SK-N-SH (cell line): Measurements from ENCODE around the gene KCTD15. TPM values are rescaled to one million over a fixed set of nuclear protein-coding genes. Genes with fewer than 3 reads are reported as not detected.
A peak's percentile ranks its signal among the peaks of the same experiment; 100 is the strongest.

Source experiments
- CTCF ChIA-PET: fragments of 300-600, 350-600 bp; formaldehyde crosslinking; extraction: SDS; loops from one replicate; lab custom pipeline; 2021; lab: Yijun Ruan, JAX
- POLR2A ChIA-PET: fragments of 350-600 bp; sonication (Branson Sonifier 250); formaldehyde crosslinking; extraction: SDS; loops from one replicate; lab custom pipeline; 2020; ENCODE audit warnings: antibody characterized with exemption, inconsistent platforms; lab: Yijun Ruan, JAX
- DNase-seq: peaks from one replicate; pipeline ENCODE4 v3.0.0; 2012
- H2AFZ ChIP-seq: fragments of 200-600 bp; sonication (generic); 2 replicates; pipeline ENCODE4 v1.8.1; 2016; ENCODE audit warnings: antibody characterized with exemption, mild to moderate bottlenecking, low read depth
- H3F3A ChIP-seq: fragments of 200-600 bp; sonication (generic); replicated peaks from 2 replicates; pipeline ENCODE3; 2016; ENCODE audit warnings: antibody characterized with exemption, mild to moderate bottlenecking; ENCODE audit not compliant: insufficient read depth
- H3K27ac ChIP-seq, 2 experiments: fragments of 200-500 bp in 1 of 2; fragments of 200-600 bp in 1 of 2; sonication (Bioruptor generic) in 1 of 2; sonication (generic), shearing (Covaris generic) in 1 of 2; 2 replicates each; pipeline versions ENCODE4 v1.5.1 to v1.6.1; 2014 to 2016; ENCODE audit warnings: low read depth in 2 of 2, inconsistent platforms in 1 of 2, low read length in 1 of 2, mild to moderate bottlenecking in 1 of 2, mixed read lengths in 1 of 2
- H3K27me3 ChIP-seq: fragments of 200-600 bp; sonication (generic), shearing (Covaris generic); 2 replicates; pipeline ENCODE4 v1.6.1; 2016; ENCODE audit warnings: mixed run types; ENCODE audit not compliant: insufficient read depth
- H3K36me3 ChIP-seq, 2 experiments: fragments of 200-500 bp in 1 of 2; fragments of 200-600 bp in 1 of 2; sonication (Bioruptor generic) in 1 of 2; sonication (generic) in 1 of 2; replicated peaks in 1 of 2; 2 replicates each; pipeline versions ENCODE3 to v1.5.1; 2014 to 2016; ENCODE audit warnings: low read length in 1 of 2, mild to moderate bottlenecking in 1 of 2; ENCODE audit not compliant: insufficient read depth in 2 of 2, control insufficient read depth in 1 of 2
- H3K4me1 ChIP-seq, 2 experiments: fragments of 200-500 bp in 1 of 2; fragments of 200-600 bp in 1 of 2; sonication (Bioruptor generic) in 1 of 2; sonication (generic), shearing (Covaris generic) in 1 of 2; 2 replicates each; pipeline versions ENCODE4 v1.5.1 to v1.6.1; 2014 to 2016; ENCODE audit warnings: low read depth in 1 of 2, low read length in 1 of 2, mixed run types in 1 of 2; ENCODE audit not compliant: insufficient read depth in 2 of 2, control insufficient read depth in 1 of 2
- H3K4me2 ChIP-seq: fragments of 200-600 bp; sonication (generic), shearing (Covaris generic); 2 replicates; pipeline ENCODE4 v1.6.1; 2017; ENCODE audit warnings: mixed run types
- H3K4me3 ChIP-seq, 2 experiments: fragments of 200-500 bp in 1 of 2; fragments of 200-600 bp in 1 of 2; sonication (Bioruptor generic) in 1 of 2; sonication (generic), shearing (Covaris generic) in 1 of 2; 2 replicates each; pipeline versions ENCODE4 v1.5.1 to v1.8.1; 2014 to 2016; ENCODE audit warnings: low read depth in 2 of 2, inconsistent platforms in 1 of 2, low read length in 1 of 2, mild to moderate bottlenecking in 1 of 2, mixed read lengths in 1 of 2, moderate library complexity in 1 of 2
- H3K79me2 ChIP-seq: fragments of 200-600 bp; sonication (generic); 2 replicates; pipeline ENCODE4 v1.8.1; 2017; ENCODE audit warnings: mild to moderate bottlenecking; ENCODE audit not compliant: insufficient read depth
- H3K9ac ChIP-seq: fragments of 200-600 bp; sonication (generic); 2 replicates; pipeline ENCODE4 v1.6.1; 2017; ENCODE audit warnings: mixed run types
- H3K9me2 ChIP-seq: fragments of 200-600 bp; sonication (generic); 2 replicates; pipeline ENCODE4 v1.6.1; 2017; ENCODE audit warnings: mixed run types
- H3K9me3 ChIP-seq: fragments of 200-600 bp; sonication (generic); 2 replicates; pipeline ENCODE4 v1.6.1; 2017; ENCODE audit warnings: mixed run types, mild to moderate bottlenecking, moderate library complexity
- H4K20me1 ChIP-seq: fragments of 200-600 bp; sonication (generic); 2 replicates; pipeline ENCODE4 v1.6.1; 2017; ENCODE audit warnings: mild to moderate bottlenecking, mixed run types; ENCODE audit not compliant: insufficient read depth
- CHD2 ChIP-seq: fragments of 150-350 bp; IDR thresholded peaks from 2 replicates; pipeline ENCODE4 v1.6.1; 2018; ENCODE audit warnings: low read length; ENCODE audit not compliant: partially characterized antibody
- ELF1 ChIP-seq: IDR thresholded peaks from 2 replicates; pipeline ENCODE4 v1.4.0; 2012
- EZH2phosphoT487 ChIP-seq: fragments of 200-600 bp; sonication (generic); IDR thresholded peaks from 2 replicates; pipeline ENCODE4 v1.6.1; 2017; ENCODE audit warnings: low read depth, mixed run types, mild to moderate bottlenecking, antibody characterized with exemption, moderate library complexity, borderline replicate concordance
- FOSL2 ChIP-seq: IDR thresholded peaks from 2 replicates; pipeline ENCODE4 v1.4.0; 2012; ENCODE audit warnings: low read depth, mild to moderate bottlenecking, moderate library complexity, borderline replicate concordance
- FOXJ3 ChIP-seq: sonication (generic); formaldehyde crosslinking; IDR thresholded peaks from 2 replicates; pipeline ENCODE4 v1.5.1; 2020; ENCODE audit warnings: mild to moderate bottlenecking, missing genetic modification reagents
- FOXM1 ChIP-seq: IDR thresholded peaks from 2 replicates; pipeline ENCODE4 v1.4.0; 2012; ENCODE audit warnings: low read depth, mild to moderate bottlenecking
- GABPA ChIP-seq: IDR thresholded peaks from 2 replicates; pipeline ENCODE4 v1.4.0; 2012; ENCODE audit warnings: low read depth, mild to moderate bottlenecking
- GATA2 ChIP-seq: sonication (generic); formaldehyde crosslinking; IDR thresholded peaks from 2 replicates; pipeline ENCODE4 v1.5.0; 2020; ENCODE audit warnings: mild to moderate bottlenecking, missing genetic modification reagents
- JUND ChIP-seq: IDR thresholded peaks from 2 replicates; pipeline ENCODE4 v1.4.0; 2012
- MEF2A ChIP-seq: IDR thresholded peaks from 2 replicates; pipeline ENCODE4 v1.4.0; 2012; ENCODE audit warnings: low read depth, borderline replicate concordance
- NFIC ChIP-seq: IDR thresholded peaks from 2 replicates; pipeline ENCODE4 v1.4.0; 2012; ENCODE audit warnings: borderline replicate concordance
- POLR2AphosphoS5 ChIP-seq: IDR thresholded peaks from 2 replicates; pipeline ENCODE4 v1.6.1; 2012; ENCODE audit warnings: low read depth, low read length
- RAD21 ChIP-seq: IDR thresholded peaks from 2 replicates; pipeline ENCODE4 v1.6.1; 2012; ENCODE audit warnings: mild to moderate bottlenecking, low read length
- RCOR1 ChIP-seq: fragments of 150-350 bp; IDR thresholded peaks from 2 replicates; pipeline ENCODE4 v1.6.1; 2017; ENCODE audit warnings: antibody characterized with exemption, low read length
- SIN3A ChIP-seq: IDR thresholded peaks from 2 replicates; pipeline ENCODE4 v1.6.1; 2012; ENCODE audit warnings: low read depth, mild to moderate bottlenecking, low read length, moderate library complexity, borderline replicate concordance
- SMC3 ChIP-seq: IDR thresholded peaks from 2 replicates; pipeline ENCODE4 v1.6.1; 2012; ENCODE audit warnings: low read depth, low read length, improper control_type of control experiment
- TCF12 ChIP-seq: IDR thresholded peaks from 2 replicates; pipeline ENCODE4 v1.4.0; 2012
- USF2 ChIP-seq: fragments of 150-350 bp; IDR thresholded peaks from 2 replicates; pipeline ENCODE4 v1.6.1; 2017; ENCODE audit warnings: antibody characterized with exemption, low read length, low read depth, borderline replicate concordance
- YY1 ChIP-seq: IDR thresholded peaks from 2 replicates; pipeline ENCODE4 v1.4.0; 2012; ENCODE audit warnings: low read depth, mild to moderate bottlenecking
- ZBTB33 ChIP-seq: IDR thresholded peaks from 2 replicates; pipeline ENCODE4 v1.4.0; 2012; ENCODE audit warnings: low read depth, borderline replicate concordance
- WGBS: methylation state at CpG from one replicate; pipeline ENCODE4 v1.1.6; 2017; ENCODE audit warnings: low lambda C conversion rate; 5-methylcytosine and 5-hydroxymethylcytosine counted together
- polyA plus RNA-seq, 3 experiments: library from polyadenylated mRNA; depleted of rRNA; stranded (reverse); fragments of >200 nt; gene quantifications; 2 replicates each; pipeline ENCODE4 v1.2.3, GENCODE V29; 2012
- TF ChIP-seq, protein P1 (sequence below): fragments of 200-600 bp; sonication (generic); IDR thresholded peaks from 2 replicates; pipeline ENCODE4 v1.6.1; 2017; ENCODE audit warnings: antibody characterized with exemption, mild to moderate bottlenecking, moderate library complexity
- TF ChIP-seq, protein P2 (sequence below): IDR thresholded peaks from 2 replicates; pipeline ENCODE4 v1.4.0; 2012; ENCODE audit warnings: low read depth, borderline replicate concordance

Gene KCTD15
- polyA plus RNA-seq, 1 of the 3 experiments (the other 2 are of a cell fraction), result 15.5 TPM

- Histone ChIP-seq H3K9me2 (no peaks in the 10 kb centered on the region), H3K27ac (no peak overlapping the region), H3K4me2 (no peak overlapping the region), H3K9me3 (no peaks in the 10 kb centered on the region), H3K4me1 (peaks cover 0 to 32% of the 10 kb centered on the region in 2 experiments; a peak in 1 of 4 replicates), H4K20me1 (no peaks in the 10 kb centered on the region), H3K36me3 (no peaks in the 10 kb centered on the region), H3K27me3 (no peaks in the 10 kb centered on the region), H3K4me3 (no peak overlapping the region; a peak in 1 of 4 replicates), H3K9ac (no peak overlapping the region), H3F3A (no peaks in the 10 kb centered on the region), H2AFZ (no peak overlapping the region), H3K79me2 (no peaks in the 10 kb centered on the region)
- WGBS, result 26% methylated on average over 13 of the region's 19 CpGs
- TF ChIP-seq SIN3A (no peak), MEF2A (no peak), GATA2 (CRISPR knock-in tag) (no peak), RAD21 (peak; percentile 98), TCF12 (no peak), FOSL2 (no peak), ZBTB33 (no peak), NFIC (no peak), FOXM1 (no peak), GABPA (no peak), EZH2phosphoT487 (no peak), JUND (no peak), SMC3 (peak; percentile 93), YY1 (no peak), RCOR1 (no peak; the same call in 1 of the 2 replicates), ELF1 (no peak), FOXJ3 (CRISPR knock-in tag) (no peak), CHD2 (peak; percentile 35), USF2 (no peak), POLR2AphosphoS5 (no peak)
- TF ChIP-seq, protein P1, sequence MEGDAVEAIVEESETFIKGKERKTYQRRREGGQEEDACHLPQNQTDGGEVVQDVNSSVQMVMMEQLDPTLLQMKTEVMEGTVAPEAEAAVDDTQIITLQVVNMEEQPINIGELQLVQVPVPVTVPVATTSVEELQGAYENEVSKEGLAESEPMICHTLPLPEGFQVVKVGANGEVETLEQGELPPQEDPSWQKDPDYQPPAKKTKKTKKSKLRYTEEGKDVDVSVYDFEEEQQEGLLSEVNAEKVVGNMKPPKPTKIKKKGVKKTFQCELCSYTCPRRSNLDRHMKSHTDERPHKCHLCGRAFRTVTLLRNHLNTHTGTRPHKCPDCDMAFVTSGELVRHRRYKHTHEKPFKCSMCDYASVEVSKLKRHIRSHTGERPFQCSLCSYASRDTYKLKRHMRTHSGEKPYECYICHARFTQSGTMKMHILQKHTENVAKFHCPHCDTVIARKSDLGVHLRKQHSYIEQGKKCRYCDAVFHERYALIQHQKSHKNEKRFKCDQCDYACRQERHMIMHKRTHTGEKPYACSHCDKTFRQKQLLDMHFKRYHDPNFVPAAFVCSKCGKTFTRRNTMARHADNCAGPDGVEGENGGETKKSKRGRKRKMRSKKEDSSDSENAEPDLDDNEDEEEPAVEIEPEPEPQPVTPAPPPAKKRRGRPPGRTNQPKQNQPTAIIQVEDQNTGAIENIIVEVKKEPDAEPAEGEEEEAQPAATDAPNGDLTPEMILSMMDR, result peak; percentile 79
- TF ChIP-seq, protein P2, sequence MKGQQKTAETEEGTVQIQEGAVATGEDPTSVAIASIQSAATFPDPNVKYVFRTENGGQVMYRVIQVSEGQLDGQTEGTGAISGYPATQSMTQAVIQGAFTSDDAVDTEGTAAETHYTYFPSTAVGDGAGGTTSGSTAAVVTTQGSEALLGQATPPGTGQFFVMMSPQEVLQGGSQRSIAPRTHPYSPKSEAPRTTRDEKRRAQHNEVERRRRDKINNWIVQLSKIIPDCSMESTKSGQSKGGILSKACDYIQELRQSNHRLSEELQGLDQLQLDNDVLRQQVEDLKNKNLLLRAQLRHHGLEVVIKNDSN, result no peak
- ChIA-PET POLR2A (no interaction called here), CTCF (interaction anchor here (0.6 to 11.0 kb wide), 73 partner anchors 9 to 535 kb away, joined by 3 to 155 read pairs (median 4); no protein-coding TSS in a partner anchor)
- peak; percentile 92 for DNase-seq
These were observed 25.1 kb upstream of the KCTD15 start for GRCh38 chr19:33771384-33772101.
